ENCODE results near the gene CHIT1. TPM values are rescaled to one million over a fixed set of nuclear protein-coding genes. Genes with fewer than 3 reads are reported as not detected.

CHIT1 gene
- polyA plus RNA-seq, 1 donor from 2014 or later: not detected

DNA sequence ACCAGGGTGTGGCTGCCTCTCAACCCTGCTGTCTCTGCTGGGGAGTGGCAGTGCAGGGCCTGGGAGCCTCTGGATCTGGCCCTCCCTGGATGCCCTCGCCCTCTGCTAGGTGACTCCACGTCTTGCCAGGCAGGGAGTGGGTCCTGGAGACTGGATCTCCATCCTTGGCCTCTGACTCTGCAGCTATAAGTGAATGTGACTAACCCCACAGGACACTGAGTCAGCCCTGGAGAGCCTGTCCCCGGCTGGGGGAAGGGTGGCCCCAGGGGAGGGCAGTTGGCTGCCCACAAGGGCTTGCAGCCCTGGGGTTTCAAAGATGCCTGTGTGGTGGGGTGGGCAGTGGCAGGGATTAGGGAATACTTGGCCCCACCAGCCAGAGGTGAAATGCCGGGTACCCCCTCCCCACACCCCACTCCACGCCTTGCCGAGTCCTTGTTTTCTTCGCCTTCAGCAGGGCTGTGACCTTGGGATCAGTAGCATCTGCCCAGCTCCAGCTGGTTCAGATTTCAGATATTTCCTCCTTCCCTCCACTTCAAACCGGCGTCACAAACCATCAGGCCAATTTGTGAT is 51.9 kb downstream of the CHIT1 start:
- no peak overlapping the region for H2AFZ ChIP-seq (ENCODE audit: low read depth, low read length)
- H3K9ac ChIP-seq (ENCODE audit: low read length): no peak overlapping the region
- no peaks in the 10 kb centered on the region for H3K79me2 ChIP-seq (replicated peaks; ENCODE audit: insufficient read depth, low read length)
- no peaks in the 10 kb centered on the region for H4K20me1 ChIP-seq (ENCODE audit: insufficient read depth)
- H3K4me2 ChIP-seq (ENCODE audit: low read length): no peak overlapping the region
- no peaks in the 10 kb centered on the region for H3K27me3 ChIP-seq (ENCODE audit: insufficient read depth, low read depth, low read length)
- TF ChIP-seq, protein P1, sequence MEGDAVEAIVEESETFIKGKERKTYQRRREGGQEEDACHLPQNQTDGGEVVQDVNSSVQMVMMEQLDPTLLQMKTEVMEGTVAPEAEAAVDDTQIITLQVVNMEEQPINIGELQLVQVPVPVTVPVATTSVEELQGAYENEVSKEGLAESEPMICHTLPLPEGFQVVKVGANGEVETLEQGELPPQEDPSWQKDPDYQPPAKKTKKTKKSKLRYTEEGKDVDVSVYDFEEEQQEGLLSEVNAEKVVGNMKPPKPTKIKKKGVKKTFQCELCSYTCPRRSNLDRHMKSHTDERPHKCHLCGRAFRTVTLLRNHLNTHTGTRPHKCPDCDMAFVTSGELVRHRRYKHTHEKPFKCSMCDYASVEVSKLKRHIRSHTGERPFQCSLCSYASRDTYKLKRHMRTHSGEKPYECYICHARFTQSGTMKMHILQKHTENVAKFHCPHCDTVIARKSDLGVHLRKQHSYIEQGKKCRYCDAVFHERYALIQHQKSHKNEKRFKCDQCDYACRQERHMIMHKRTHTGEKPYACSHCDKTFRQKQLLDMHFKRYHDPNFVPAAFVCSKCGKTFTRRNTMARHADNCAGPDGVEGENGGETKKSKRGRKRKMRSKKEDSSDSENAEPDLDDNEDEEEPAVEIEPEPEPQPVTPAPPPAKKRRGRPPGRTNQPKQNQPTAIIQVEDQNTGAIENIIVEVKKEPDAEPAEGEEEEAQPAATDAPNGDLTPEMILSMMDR (IDR thresholded peaks at IDR 0.05; ENCODE audit: poor library complexity, severe bottlenecking): no peak
- no peak for TF ChIP-seq TAF1 (IDR thresholded peaks at IDR 0.05; ENCODE audit: low read depth)
- no peak for TF ChIP-seq SMC3 (conservative IDR thresholded peaks at IDR 0.05; ENCODE audit: poor library complexity)
- no peak for TF ChIP-seq MXI1 (conservative IDR thresholded peaks at IDR 0.05; ENCODE audit: poor library complexity, severe bottlenecking)
- no peak for TF ChIP-seq EZH2 (IDR thresholded peaks at IDR 0.05; ENCODE audit: borderline replicate concordance, insufficient read depth, low read length, poor library complexity, severe bottlenecking)
- TF ChIP-seq EP300 (conservative IDR thresholded peaks at IDR 0.05; ENCODE audit: poor library complexity, severe bottlenecking): no peak
- TF ChIP-seq RAD21 (conservative IDR thresholded peaks at IDR 0.05): no peak
- TF ChIP-seq, protein P2, sequence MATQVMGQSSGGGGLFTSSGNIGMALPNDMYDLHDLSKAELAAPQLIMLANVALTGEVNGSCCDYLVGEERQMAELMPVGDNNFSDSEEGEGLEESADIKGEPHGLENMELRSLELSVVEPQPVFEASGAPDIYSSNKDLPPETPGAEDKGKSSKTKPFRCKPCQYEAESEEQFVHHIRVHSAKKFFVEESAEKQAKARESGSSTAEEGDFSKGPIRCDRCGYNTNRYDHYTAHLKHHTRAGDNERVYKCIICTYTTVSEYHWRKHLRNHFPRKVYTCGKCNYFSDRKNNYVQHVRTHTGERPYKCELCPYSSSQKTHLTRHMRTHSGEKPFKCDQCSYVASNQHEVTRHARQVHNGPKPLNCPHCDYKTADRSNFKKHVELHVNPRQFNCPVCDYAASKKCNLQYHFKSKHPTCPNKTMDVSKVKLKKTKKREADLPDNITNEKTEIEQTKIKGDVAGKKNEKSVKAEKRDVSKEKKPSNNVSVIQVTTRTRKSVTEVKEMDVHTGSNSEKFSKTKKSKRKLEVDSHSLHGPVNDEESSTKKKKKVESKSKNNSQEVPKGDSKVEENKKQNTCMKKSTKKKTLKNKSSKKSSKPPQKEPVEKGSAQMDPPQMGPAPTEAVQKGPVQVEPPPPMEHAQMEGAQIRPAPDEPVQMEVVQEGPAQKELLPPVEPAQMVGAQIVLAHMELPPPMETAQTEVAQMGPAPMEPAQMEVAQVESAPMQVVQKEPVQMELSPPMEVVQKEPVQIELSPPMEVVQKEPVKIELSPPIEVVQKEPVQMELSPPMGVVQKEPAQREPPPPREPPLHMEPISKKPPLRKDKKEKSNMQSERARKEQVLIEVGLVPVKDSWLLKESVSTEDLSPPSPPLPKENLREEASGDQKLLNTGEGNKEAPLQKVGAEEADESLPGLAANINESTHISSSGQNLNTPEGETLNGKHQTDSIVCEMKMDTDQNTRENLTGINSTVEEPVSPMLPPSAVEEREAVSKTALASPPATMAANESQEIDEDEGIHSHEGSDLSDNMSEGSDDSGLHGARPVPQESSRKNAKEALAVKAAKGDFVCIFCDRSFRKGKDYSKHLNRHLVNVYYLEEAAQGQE (IDR thresholded peaks at IDR 0.05; ENCODE audit: borderline replicate concordance): no peak
- TF ChIP-seq POLR2AphosphoS5 (IDR thresholded peaks at IDR 0.05): no peak
- no peak overlapping the region for H3K4me3 ChIP-seq (ENCODE audit: low read length)
- no peaks in the 10 kb centered on the region for H3F3A ChIP-seq (ENCODE audit: insufficient read depth, low read length, poor library complexity, severe bottlenecking)
- H3K9me3 ChIP-seq (ENCODE audit: low read length): no peaks in the 10 kb centered on the region
- no peaks in the 10 kb centered on the region for H3K9me2 ChIP-seq (ENCODE audit: insufficient read depth, low read length)
- H3K27ac ChIP-seq (ENCODE audit: low read length): no peak overlapping the region
- no peaks in the 10 kb centered on the region for H3K36me3 ChIP-seq (ENCODE audit: insufficient read depth, low read length)

DNA sequence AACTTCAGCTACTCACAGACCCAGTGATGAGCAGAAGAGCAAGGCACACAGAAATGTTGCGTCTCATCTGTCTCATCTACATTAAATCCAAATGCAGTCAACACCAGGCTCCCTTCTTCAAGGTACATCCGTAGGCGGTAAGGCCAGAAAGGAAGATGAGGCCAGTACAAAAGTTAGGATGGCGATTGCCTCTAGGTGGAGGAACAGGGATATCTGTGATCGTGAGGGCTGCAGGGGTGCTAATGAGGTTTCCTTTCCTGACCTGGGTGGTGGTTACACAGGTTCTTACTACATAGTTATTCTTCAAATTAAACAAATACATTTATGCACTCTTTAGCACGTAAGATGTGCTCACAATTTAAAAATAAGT is 52.5 kb downstream of the CHIT1 start:
- H3K9me2 ChIP-seq (ENCODE audit: insufficient read depth, low read length): no peaks in the 10 kb centered on the region
- H3K4me3 ChIP-seq (ENCODE audit: low read length): no peak overlapping the region
- H3F3A ChIP-seq (ENCODE audit: insufficient read depth, low read length, poor library complexity, severe bottlenecking): no peaks in the 10 kb centered on the region
- H3K9me3 ChIP-seq (ENCODE audit: low read length): no peaks in the 10 kb centered on the region
- H3K9ac ChIP-seq (ENCODE audit: low read length): no peak overlapping the region
- H3K4me2 ChIP-seq (ENCODE audit: low read length): no peak overlapping the region
- no peak overlapping the region for H3K27ac ChIP-seq (ENCODE audit: low read length)
- no peaks in the 10 kb centered on the region for H3K27me3 ChIP-seq (ENCODE audit: insufficient read depth, low read depth, low read length)
- TF ChIP-seq, protein P1 (IDR thresholded peaks at IDR 0.05; ENCODE audit: poor library complexity, severe bottlenecking): no peak
- no peak for TF ChIP-seq MXI1 (conservative IDR thresholded peaks at IDR 0.05; ENCODE audit: poor library complexity, severe bottlenecking)
- TF ChIP-seq, protein P2 (IDR thresholded peaks at IDR 0.05; ENCODE audit: borderline replicate concordance): no peak
- no peak for TF ChIP-seq EP300 (conservative IDR thresholded peaks at IDR 0.05; ENCODE audit: poor library complexity, severe bottlenecking)
- no peak for TF ChIP-seq SMC3 (conservative IDR thresholded peaks at IDR 0.05; ENCODE audit: poor library complexity)
- TF ChIP-seq POLR2AphosphoS5 (IDR thresholded peaks at IDR 0.05): no peak
- no peak for TF ChIP-seq RAD21 (conservative IDR thresholded peaks at IDR 0.05)
- TF ChIP-seq EZH2 (IDR thresholded peaks at IDR 0.05; ENCODE audit: borderline replicate concordance, insufficient read depth, low read length, poor library complexity, severe bottlenecking): no peak
- TF ChIP-seq TAF1 (IDR thresholded peaks at IDR 0.05; ENCODE audit: low read depth): no peak
- no peak overlapping the region for H2AFZ ChIP-seq (ENCODE audit: low read depth, low read length)
- no peaks in the 10 kb centered on the region for H4K20me1 ChIP-seq (ENCODE audit: insufficient read depth)
- no peaks in the 10 kb centered on the region for H3K36me3 ChIP-seq (ENCODE audit: insufficient read depth, low read length)
- H3K79me2 ChIP-seq (replicated peaks; ENCODE audit: insufficient read depth, low read length): no peaks in the 10 kb centered on the region
